Measurements from ENCODE around the gene ACKR2.

Gene ACKR2

DNA sequence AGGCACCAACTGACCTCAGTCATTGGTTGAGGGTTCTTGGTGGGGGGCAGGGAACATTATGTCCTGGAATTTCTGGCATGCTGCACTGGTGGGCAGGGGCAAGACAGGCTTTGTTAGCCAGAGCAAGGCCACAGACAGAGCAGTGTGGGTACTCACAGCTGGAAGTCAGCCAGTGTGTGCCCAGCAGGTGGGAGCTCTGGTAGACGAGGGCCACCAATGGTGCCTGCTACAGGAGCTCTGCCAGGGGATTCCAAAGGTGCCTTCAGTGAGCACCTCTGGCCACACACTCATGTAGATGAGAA is 35.1 kb downstream of the ACKR2 start:
- no peak for DNase-seq
- Histone ChIP-seq H3K27me3 (ENCODE audit: insufficient read depth, low read depth, severe bottlenecking) (no peaks in the 10 kb centered on the region), H3K4me3 (ENCODE audit: low read depth, low read length) (no peak overlapping the region), H3K36me3 (no peaks in the 10 kb centered on the region), H3K27ac (no peak overlapping the region), H3K9me3 (ENCODE audit: severe bottlenecking) (no peaks in the 10 kb centered on the region)
- TF ChIP-seq, protein P1, sequence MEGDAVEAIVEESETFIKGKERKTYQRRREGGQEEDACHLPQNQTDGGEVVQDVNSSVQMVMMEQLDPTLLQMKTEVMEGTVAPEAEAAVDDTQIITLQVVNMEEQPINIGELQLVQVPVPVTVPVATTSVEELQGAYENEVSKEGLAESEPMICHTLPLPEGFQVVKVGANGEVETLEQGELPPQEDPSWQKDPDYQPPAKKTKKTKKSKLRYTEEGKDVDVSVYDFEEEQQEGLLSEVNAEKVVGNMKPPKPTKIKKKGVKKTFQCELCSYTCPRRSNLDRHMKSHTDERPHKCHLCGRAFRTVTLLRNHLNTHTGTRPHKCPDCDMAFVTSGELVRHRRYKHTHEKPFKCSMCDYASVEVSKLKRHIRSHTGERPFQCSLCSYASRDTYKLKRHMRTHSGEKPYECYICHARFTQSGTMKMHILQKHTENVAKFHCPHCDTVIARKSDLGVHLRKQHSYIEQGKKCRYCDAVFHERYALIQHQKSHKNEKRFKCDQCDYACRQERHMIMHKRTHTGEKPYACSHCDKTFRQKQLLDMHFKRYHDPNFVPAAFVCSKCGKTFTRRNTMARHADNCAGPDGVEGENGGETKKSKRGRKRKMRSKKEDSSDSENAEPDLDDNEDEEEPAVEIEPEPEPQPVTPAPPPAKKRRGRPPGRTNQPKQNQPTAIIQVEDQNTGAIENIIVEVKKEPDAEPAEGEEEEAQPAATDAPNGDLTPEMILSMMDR (IDR thresholded peaks at IDR 0.05; ENCODE audit: low read depth, low read length), result no peak

DNA sequence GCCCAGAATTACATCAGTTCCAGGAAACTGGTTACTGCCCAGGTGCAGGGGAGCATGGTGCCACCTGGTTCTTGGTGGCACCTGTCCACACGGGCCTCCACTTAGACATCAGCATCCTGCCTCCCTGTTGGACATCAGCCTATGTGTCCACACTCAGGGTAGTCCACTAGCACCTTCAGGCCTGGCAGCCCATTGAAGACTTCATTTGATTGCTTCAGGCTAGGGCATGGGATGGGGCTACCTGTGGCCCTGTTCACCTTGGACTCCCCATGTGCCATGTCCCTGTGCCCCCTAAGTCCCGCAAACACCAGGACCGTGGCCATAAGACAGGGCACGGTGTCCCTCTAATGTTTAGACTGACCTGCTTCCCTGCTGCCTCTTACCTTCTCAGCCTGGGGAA is 35.6 kb downstream of the ACKR2 start:
- no peak for DNase-seq
- Histone ChIP-seq H3K36me3 (no peaks in the 10 kb centered on the region), H3K27me3 (ENCODE audit: insufficient read depth, low read depth, severe bottlenecking) (no peaks in the 10 kb centered on the region), H3K27ac (no peak overlapping the region), H3K9me3 (ENCODE audit: severe bottlenecking) (no peaks in the 10 kb centered on the region), H3K4me3 (ENCODE audit: low read depth, low read length) (no peak overlapping the region)
- TF ChIP-seq, protein P1 (IDR thresholded peaks at IDR 0.05; ENCODE audit: low read depth, low read length), result no peak

GRCh38 chr3:42846685-42847522 is 37.7 kb downstream of the ACKR2 start:
- no peaks in the 10 kb centered on the region for H3K36me3 ChIP-seq
- TF ChIP-seq, protein P1 (IDR thresholded peaks at IDR 0.05; ENCODE audit: low read depth, low read length), result no peak
- H3K27me3 ChIP-seq (ENCODE audit: insufficient read depth, low read depth, severe bottlenecking), result no peaks in the 10 kb centered on the region
- DNase-seq, result peak; percentile 58
- H3K9me3 ChIP-seq (ENCODE audit: severe bottlenecking), result no peaks in the 10 kb centered on the region
- H3K27ac ChIP-seq, result peak overlapping the region; percentile 76
- peak overlapping the region; percentile 15; the same call in 1 of the 2 replicates for H3K4me3 ChIP-seq (ENCODE audit: low read depth, low read length)

DNA sequence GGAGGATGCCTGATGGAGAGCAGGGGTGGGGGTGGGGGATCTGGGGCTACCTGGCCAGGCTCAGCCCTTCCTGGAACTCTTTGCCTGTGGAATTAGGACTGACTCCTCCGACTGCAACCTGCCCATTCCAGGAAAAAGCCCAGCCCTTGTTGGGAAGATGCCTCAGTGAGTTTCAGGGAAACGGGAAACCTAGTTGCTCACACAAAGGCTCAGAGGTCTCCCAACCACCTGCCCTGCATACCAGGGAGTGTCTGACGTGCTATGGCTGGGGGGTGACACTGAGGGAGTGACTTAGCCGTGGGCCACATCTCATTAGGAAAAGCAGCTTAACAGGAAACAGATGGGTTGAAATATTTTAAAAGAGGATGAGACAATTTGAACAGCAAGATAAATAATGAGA is 38.5 kb downstream of the ACKR2 start:
- peak overlapping the region; percentile 76 for H3K27ac ChIP-seq
- no peaks in the 10 kb centered on the region for H3K9me3 ChIP-seq (ENCODE audit: severe bottlenecking)
- TF ChIP-seq, protein P1 (IDR thresholded peaks at IDR 0.05; ENCODE audit: low read depth, low read length), result no peak
- H3K4me3 ChIP-seq (ENCODE audit: low read depth, low read length), result peak overlapping the region; percentile 15; the same call in 1 of the 2 replicates
- peak; percentile 83 for DNase-seq
- H3K27me3 ChIP-seq (ENCODE audit: insufficient read depth, low read depth, severe bottlenecking), result no peaks in the 10 kb centered on the region
- H3K36me3 ChIP-seq, result no peaks in the 10 kb centered on the region

DNA sequence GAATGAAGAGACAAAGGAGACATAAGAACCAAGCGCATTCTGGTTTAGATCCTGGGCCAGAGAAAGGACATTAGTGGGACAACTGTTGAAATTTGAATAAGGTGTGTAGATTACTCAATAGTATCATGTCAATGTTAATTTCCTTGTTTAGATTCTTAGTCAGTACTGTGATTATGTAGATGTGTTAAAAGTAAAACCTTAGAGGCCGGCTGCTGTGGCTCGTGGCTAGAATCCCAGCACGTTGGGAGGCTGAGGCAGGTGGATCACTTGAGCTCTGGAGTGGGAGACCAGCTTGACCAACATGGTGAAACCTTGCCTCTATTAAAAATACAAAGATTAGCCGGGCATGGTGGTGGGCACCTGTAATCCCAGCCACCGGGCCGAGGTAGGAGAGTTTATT is 39.8 kb downstream of the ACKR2 start:
- no peaks in the 10 kb centered on the region for H3K9me3 ChIP-seq (ENCODE audit: severe bottlenecking)
- H3K4me3 ChIP-seq (ENCODE audit: low read depth, low read length), result no peak overlapping the region
- DNase-seq, result no peak
- H3K36me3 ChIP-seq, result no peaks in the 10 kb centered on the region
- H3K27ac ChIP-seq, result no peak overlapping the region
- H3K27me3 ChIP-seq (ENCODE audit: insufficient read depth, low read depth, severe bottlenecking), result no peaks in the 10 kb centered on the region
- TF ChIP-seq, protein P1 (IDR thresholded peaks at IDR 0.05; ENCODE audit: low read depth, low read length), result no peak

DNA sequence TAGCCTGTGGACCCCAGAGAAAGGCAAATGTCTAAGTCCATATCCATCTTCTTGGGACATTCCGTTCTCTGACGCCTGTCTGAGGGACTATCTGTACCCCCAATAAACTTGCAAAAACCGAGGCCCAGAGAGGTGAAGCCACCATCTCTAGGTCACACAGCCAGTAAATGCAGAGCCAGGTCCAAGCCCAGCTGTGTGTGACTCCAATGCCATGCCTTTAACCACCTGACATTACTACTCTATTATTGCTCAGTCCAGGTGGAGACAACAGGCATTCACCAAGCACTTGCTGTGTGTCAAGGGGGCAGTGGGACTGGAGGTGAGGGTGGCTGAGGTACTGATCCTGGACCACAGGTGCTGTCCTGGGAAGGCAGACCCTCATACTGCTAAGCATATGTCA is 41.0 kb downstream of the ACKR2 start:
- Histone ChIP-seq H3K27me3 (ENCODE audit: insufficient read depth, low read depth, severe bottlenecking) (no peaks in the 10 kb centered on the region), H3K27ac (no peak overlapping the region), H3K4me3 (ENCODE audit: low read depth, low read length) (no peak overlapping the region), H3K9me3 (ENCODE audit: severe bottlenecking) (no peaks in the 10 kb centered on the region), H3K36me3 (no peaks in the 10 kb centered on the region)
- TF ChIP-seq, protein P1 (IDR thresholded peaks at IDR 0.05; ENCODE audit: low read depth, low read length), result no peak
- no peak for DNase-seq
